ENCODE data around the gene RABL6. TPM values are rescaled to one million over a fixed set of nuclear protein-coding genes. Genes with fewer than 3 reads are reported as not detected.
A peak's percentile ranks its signal among the peaks of the same experiment; 100 is the strongest.

RABL6 gene
- total RNA-seq, 1 donor from 2014 or later, result 64.1 TPM

DNA sequence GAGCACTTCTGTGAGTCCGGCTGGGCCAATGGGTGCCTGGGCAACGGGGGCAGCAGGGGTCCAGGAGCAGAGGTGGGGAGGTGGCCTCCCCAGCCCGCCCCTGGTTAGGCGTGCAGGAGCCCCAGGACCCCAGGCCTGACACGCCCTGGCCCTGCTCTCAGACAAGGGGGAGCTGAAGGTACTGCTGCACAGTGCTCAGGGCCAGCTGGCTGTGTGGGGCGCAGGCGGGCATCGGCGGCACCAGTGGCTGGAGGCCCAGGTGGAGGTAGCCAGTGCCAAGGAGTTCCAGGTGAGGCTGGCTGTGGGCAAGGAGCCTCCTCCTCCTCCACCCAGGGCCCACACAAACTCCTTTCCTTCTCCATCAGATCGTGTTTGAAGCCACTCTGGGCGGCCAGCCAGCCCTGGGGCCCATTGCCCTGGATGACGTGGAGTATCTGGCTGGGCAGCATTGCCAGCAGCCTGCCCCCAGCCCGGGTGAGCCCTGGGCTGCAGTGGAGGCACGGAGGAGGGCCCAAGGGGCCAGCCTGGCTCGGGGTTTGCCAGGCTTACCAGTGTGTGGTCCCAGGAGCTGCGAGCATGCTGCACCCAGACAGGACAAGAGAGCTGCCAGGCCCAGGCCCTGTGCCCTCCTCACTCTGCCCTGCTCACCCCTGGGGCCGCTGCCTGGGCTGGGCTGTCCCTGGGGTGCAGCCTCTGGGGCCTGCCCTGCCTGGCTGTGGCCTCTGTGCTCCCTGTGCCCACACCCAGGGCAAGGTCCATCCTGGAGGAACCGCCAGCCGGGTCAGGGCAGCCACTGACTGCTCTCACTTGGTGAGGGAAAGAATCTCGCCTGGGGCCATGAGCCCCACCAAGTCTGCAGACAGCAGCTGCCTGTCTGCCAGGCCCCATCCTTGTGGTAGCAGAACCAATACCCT is 51.4 kb downstream of the RABL6 start:
- peak; percentile 73 for DNase-seq
- TF ChIP-seq, protein P1, sequence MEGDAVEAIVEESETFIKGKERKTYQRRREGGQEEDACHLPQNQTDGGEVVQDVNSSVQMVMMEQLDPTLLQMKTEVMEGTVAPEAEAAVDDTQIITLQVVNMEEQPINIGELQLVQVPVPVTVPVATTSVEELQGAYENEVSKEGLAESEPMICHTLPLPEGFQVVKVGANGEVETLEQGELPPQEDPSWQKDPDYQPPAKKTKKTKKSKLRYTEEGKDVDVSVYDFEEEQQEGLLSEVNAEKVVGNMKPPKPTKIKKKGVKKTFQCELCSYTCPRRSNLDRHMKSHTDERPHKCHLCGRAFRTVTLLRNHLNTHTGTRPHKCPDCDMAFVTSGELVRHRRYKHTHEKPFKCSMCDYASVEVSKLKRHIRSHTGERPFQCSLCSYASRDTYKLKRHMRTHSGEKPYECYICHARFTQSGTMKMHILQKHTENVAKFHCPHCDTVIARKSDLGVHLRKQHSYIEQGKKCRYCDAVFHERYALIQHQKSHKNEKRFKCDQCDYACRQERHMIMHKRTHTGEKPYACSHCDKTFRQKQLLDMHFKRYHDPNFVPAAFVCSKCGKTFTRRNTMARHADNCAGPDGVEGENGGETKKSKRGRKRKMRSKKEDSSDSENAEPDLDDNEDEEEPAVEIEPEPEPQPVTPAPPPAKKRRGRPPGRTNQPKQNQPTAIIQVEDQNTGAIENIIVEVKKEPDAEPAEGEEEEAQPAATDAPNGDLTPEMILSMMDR (IDR thresholded peaks at IDR 0.05; ENCODE audit: borderline replicate concordance), result no peak
- H3K4me3 ChIP-seq, result no peak overlapping the region
- intact Hi-C loops (cut with micrococcal nuclease), result no loop called here
- H3K27me3 ChIP-seq (ENCODE audit: low read depth), result no peaks in the 10 kb centered on the region
- no peaks in the 10 kb centered on the region for H3K9me3 ChIP-seq (replicated peaks)
- H3K27ac ChIP-seq (replicated peaks), result peak overlapping the region; percentile 63
- peaks cover 37% of the 10 kb centered on the region for H3K36me3 ChIP-seq
- peaks cover 33% of the 10 kb centered on the region for H3K4me1 ChIP-seq

DNA sequence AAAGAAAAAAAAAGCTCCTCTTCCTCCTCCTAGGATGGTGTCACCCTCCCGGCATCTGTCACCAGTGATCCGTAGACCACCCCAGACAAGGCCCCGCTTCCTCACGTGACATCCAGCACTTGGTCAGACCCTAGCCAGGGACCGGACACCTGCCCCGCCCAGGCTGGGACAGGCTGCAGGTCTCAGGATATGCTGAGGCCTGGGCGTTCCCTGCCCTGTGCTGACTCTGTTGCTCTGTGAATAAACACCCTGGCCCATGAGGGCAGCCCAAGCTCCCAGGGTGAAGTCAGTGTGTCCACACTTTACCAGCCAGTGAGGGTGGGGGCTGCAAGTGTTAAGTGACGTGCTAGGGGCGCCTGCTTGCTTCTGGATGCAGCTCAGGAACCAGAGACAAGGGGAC is 52.8 kb downstream of the RABL6 start:
- no peak overlapping the region for H3K27ac ChIP-seq (replicated peaks)
- TF ChIP-seq, protein P1 (IDR thresholded peaks at IDR 0.05; ENCODE audit: borderline replicate concordance), result no peak
- no peak for DNase-seq

DNA sequence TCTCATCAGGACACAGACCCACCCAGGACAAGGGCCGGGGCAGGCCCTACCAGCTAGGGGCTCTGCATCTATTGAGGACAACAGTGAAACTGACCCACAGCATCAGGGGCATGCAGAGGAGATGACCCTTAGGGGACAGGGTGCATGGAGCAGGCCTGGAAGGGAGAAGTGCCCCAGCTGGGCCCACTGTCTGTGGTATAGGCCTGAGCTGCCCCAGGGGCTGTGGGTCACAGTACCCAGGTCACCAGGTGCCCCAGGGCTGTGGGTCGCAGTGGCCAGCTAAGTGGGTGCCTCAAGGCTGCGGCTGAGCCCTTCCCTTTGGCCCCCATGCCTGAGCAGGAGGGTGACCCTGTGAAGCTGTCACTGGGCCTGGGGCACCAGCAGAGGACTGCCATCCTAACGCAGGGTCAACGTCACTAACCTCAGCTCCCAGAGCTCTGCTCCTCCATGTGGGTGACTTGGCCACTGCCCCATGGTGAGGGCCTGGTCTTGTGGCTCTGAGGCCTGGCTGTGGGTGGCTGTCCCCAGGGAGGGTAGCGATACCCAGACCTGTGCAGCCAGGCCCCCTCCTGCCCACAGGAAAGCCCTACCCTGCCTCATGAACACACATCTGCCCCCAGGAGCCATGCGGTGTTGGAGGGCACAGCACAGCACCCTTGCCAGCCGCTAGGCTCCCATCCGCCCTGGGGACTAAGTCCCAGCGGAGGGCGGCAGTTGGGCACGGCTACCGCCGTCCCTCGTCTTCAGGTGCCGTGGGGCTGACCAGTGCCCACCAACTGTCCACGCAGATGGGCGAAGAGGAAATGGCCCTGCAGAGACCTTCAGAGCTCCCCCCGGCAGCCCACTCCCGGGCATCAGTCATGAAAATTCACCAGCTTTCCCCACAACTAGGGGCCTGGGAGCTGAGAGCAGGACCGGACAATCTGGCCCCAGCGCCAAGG is 53.5 kb downstream of the RABL6 start:
- no peaks in the 10 kb centered on the region for H3K27me3 ChIP-seq (ENCODE audit: low read depth)
- H3K4me3 ChIP-seq, result no peak overlapping the region
- intact Hi-C loops (cut with micrococcal nuclease), result loop anchor here (10.0 kb wide), 1 partner anchor 64 kb away; no protein-coding TSS in a partner anchor
- peaks cover 40% of the 10 kb centered on the region for H3K36me3 ChIP-seq
- TF ChIP-seq, protein P1 (IDR thresholded peaks at IDR 0.05; ENCODE audit: borderline replicate concordance), result no peak
- H3K27ac ChIP-seq (replicated peaks), result no peak overlapping the region
- no peaks in the 10 kb centered on the region for H3K9me3 ChIP-seq (replicated peaks)
- H3K4me1 ChIP-seq, result peaks cover 53% of the 10 kb centered on the region
- peak; percentile 8 for DNase-seq

More for the DNA sequence above, 52.8 kb downstream of the RABL6 start:
- Histone ChIP-seq H3K27me3 (ENCODE audit: low read depth) (no peaks in the 10 kb centered on the region), H3K36me3 (peaks cover 40% of the 10 kb centered on the region), H3K4me1 (peaks cover 47% of the 10 kb centered on the region), H3K9me3 (replicated peaks) (no peaks in the 10 kb centered on the region), H3K4me3 (no peak overlapping the region)
- intact Hi-C loops (cut with micrococcal nuclease), result loop anchor here (10.0 kb wide), 1 partner anchor 64 kb away; no protein-coding TSS in a partner anchor

DNA sequence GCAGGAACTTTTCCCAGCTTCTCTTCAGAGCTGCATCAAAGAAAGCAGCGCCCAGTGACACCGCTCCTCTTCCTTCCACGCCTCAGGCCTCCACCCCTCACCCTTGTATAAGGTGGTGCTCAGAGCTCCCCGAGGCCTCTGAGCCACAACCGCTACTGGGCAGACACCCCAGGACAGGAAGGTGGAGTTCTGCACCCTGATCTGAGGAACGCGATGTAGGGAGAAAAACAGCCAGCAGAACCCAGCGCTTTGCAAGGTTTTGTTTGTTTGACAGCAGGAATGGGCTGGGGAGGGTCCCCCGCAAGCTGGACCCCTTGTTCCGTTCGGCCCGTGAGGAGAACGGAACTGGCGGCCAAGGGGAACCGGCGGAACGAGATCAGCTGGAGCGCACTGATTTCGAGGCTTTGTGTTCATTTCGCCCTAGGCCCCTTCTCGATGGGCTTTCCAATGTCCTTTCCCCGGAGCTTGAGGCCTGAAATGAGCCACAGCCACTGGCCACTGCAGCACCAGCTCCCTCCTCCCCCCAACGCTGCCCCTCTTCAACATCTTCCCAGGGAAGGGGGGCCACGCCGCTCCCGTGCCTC is 54.2 kb downstream of the RABL6 start:
- Histone ChIP-seq H3K9me3 (replicated peaks) (no peaks in the 10 kb centered on the region), H3K36me3 (peaks cover 40% of the 10 kb centered on the region), H3K4me1 (peaks cover 57% of the 10 kb centered on the region), H3K4me3 (no peak overlapping the region), H3K27me3 (ENCODE audit: low read depth) (no peaks in the 10 kb centered on the region), H3K27ac (replicated peaks) (no peak overlapping the region)
- intact Hi-C loops (cut with micrococcal nuclease), result loop anchor here (10.0 kb wide), 1 partner anchor 63 kb away; no protein-coding TSS in a partner anchor
- no peak for DNase-seq
- TF ChIP-seq, protein P1 (IDR thresholded peaks at IDR 0.05; ENCODE audit: borderline replicate concordance), result no peak

Data from left ventricle myocardium inferior (tissue), 1 donor.